HCT116 (cell line): ENCODE results near the gene RBM14. TPM values are rescaled to one million over a fixed set of nuclear protein-coding genes. Genes with fewer than 3 reads are reported as not detected.

Experiments
- ATAC-seq: fragments of 200-7000 bp; cut with Tn5 transposase; 2 replicates; pipeline ENCODE4 v1.9.1; 2020; ENCODE audit warnings: mild to moderate bottlenecking, moderate library complexity
- BruUV-seq: library from RNA; stranded (reverse); fragments of 400-500 nt; replicated peaks from 2 replicates; lab custom pipeline; 2021; lab: Mats Ljungman, UMichigan
- CTCF ChIA-PET: fragments of 300-600 bp; sonication (Branson Sonifier 250); formaldehyde crosslinking; loops from one replicate; lab custom pipeline; 2021; ENCODE audit warnings: antibody characterized with exemption; lab: Charles Lee
- POLR2A ChIA-PET: fragments of 300-600, 350-600 bp; sonication (Branson Sonifier 250); formaldehyde crosslinking; loops from one replicate; lab custom pipeline; 2021; ENCODE audit warnings: antibody characterized with exemption; lab: Charles Lee
- RAD21 ChIA-PET, 2 experiments: fragments of 300-600 bp; sonication (Branson Sonifier 250); formaldehyde crosslinking; loops; one replicate each; lab custom pipeline; 2023; ENCODE audit warnings: low total read pairs in 2 of 2; ENCODE audit not compliant: uncharacterized antibody in 2 of 2, unreplicated experiment in 2 of 2, low non-redundant PET in 1 of 2; lab: Charles Lee
- DNase-seq: peaks from one replicate; pipeline ENCODE4 v3.0.0-alpha.2; 2010; ENCODE audit warnings: low read depth, low spot score
- H2AFZ ChIP-seq: fragments of 200-600 bp; shearing (Covaris generic), sonication (generic); 2 replicates; pipeline ENCODE4 v1.6.1; 2017; ENCODE audit warnings: low read depth, mixed run types, mixed read lengths, antibody characterized with exemption, low read length; ENCODE audit not compliant: poor library complexity, severe bottlenecking
- H3K27ac ChIP-seq: 2 replicates; pipeline ENCODE4 v1.5.1; 2012; ENCODE audit warnings: low read depth, low read length
- H3K27me3 ChIP-seq: fragments of 200-600 bp; sonication (generic); 2 replicates; pipeline ENCODE4 v1.6.1; 2016; ENCODE audit warnings: mixed run types, low read length, mixed read lengths; ENCODE audit not compliant: insufficient read depth
- H3K36me3 ChIP-seq, 2 experiments: fragments of 200-500 bp in 1 of 2; fragments of 200-600 bp in 1 of 2; sonication (Bioruptor generic) in 1 of 2; sonication (generic) in 1 of 2; 2 replicates each; pipeline versions ENCODE4 v1.5.1 to v1.6.1; 2014 to 2016; ENCODE audit warnings: low read length in 2 of 2, inconsistent platforms in 1 of 2, mixed read lengths in 1 of 2, mixed run types in 1 of 2; ENCODE audit not compliant: insufficient read depth in 2 of 2, control insufficient read depth in 1 of 2
- H3K4me1 ChIP-seq, 2 experiments: fragments of 200-600 bp in 1 of 2; sonication (generic) in 1 of 2; 2 replicates each; pipeline versions ENCODE4 v1.5.1 to v1.6.1; 2012 to 2017; ENCODE audit warnings: low read length in 2 of 2, inconsistent platforms in 1 of 2, mild to moderate bottlenecking in 1 of 2, mixed read lengths in 1 of 2, mixed run types in 1 of 2, moderate library complexity in 1 of 2; ENCODE audit not compliant: insufficient read depth in 2 of 2, control insufficient read depth in 1 of 2
- H3K4me2 ChIP-seq: fragments of 200-600 bp; sonication (generic); 2 replicates; pipeline ENCODE4 v1.6.1; 2017; ENCODE audit warnings: mixed run types, low read length, mixed read lengths
- H3K4me3 ChIP-seq, 2 experiments: fragments of 200-600 bp in 1 of 2; sonication (generic) in 1 of 2; replicated peaks in 1 of 2; 2 replicates each; pipeline ENCODE4 v1.5.1; 2011 to 2016; ENCODE audit warnings: low read length in 2 of 2, control low read depth in 1 of 2, low read depth in 1 of 2, mild to moderate bottlenecking in 1 of 2, mixed read lengths in 1 of 2, mixed run types in 1 of 2
- H3K79me2 ChIP-seq: fragments of 200-600 bp; sonication (generic); 2 replicates; pipeline ENCODE4 v1.6.1; 2017; ENCODE audit warnings: mild to moderate bottlenecking, mixed run types, low read length, moderate library complexity, mixed read lengths; ENCODE audit not compliant: insufficient read depth
- H3K9ac ChIP-seq: fragments of 200-600 bp; sonication (generic); 2 replicates; pipeline ENCODE4 v1.6.1; 2016; ENCODE audit warnings: low read length, mixed read lengths
- H3K9me2 ChIP-seq: fragments of 200-600 bp; sonication (generic), shearing (Covaris generic); 2 replicates; pipeline ENCODE4 v1.6.1; 2017; ENCODE audit warnings: mixed run types, mild to moderate bottlenecking, moderate library complexity; ENCODE audit not compliant: insufficient read depth
- H3K9me3 ChIP-seq, 2 experiments: fragments of 200-500 bp in 1 of 2; fragments of 200-600 bp in 1 of 2; sonication (Bioruptor generic) in 1 of 2; sonication (generic) in 1 of 2; 2 replicates each; pipeline ENCODE4 v1.6.1; 2014 to 2017; ENCODE audit warnings: low read length in 2 of 2, mixed read lengths in 2 of 2, inconsistent platforms in 1 of 2, low read depth in 1 of 2, mild to moderate bottlenecking in 1 of 2, mixed run types in 1 of 2, moderate library complexity in 1 of 2; ENCODE audit not compliant: control insufficient read depth in 1 of 2, insufficient read depth in 1 of 2
- H4K20me1 ChIP-seq: fragments of 200-600 bp; sonication (generic), shearing (Covaris generic); 2 replicates; pipeline ENCODE4 v1.6.1; 2017; ENCODE audit warnings: mixed run types, mild to moderate bottlenecking, moderate library complexity; ENCODE audit not compliant: insufficient read depth
- CBX3 ChIP-seq: IDR thresholded peaks from 2 replicates; pipeline ENCODE4 v1.6.1; 2012; ENCODE audit warnings: low read depth
- EZH2phosphoT487 ChIP-seq: fragments of 200-600 bp; IDR thresholded peaks from 2 replicates; pipeline ENCODE4 v1.6.1; 2018; ENCODE audit warnings: antibody characterized with exemption, borderline replicate concordance
- POLR2A ChIP-seq: IDR thresholded peaks from 2 replicates; pipeline ENCODE4 v1.7.0; 2011; ENCODE audit warnings: borderline replicate concordance; ENCODE audit not compliant: insufficient read depth, insufficient read length; ENCODE audit errors: extremely low read depth
- POLR2AphosphoS5 ChIP-seq: IDR thresholded peaks from 2 replicates; pipeline ENCODE4 v1.6.1; 2011; ENCODE audit warnings: mild to moderate bottlenecking, low read depth, low read length, moderate library complexity
- SP1 ChIP-seq: IDR thresholded peaks from 2 replicates; pipeline ENCODE4 v1.6.1; 2012; ENCODE audit warnings: low read depth
- SRF ChIP-seq: IDR thresholded peaks from 2 replicates; pipeline ENCODE4 v1.6.1; 2012; ENCODE audit warnings: low read depth
- ZFX ChIP-seq: fragments of 450-650 bp; IDR thresholded peaks from 2 replicates; pipeline ENCODE4 v1.6.1; 2017
- intact Hi-C: fragments of 100-400 bp; cut with micrococcal nuclease; formaldehyde crosslinking; loops from 2 replicates; pipeline ENCODE4 v1.10.0; 2022
- total RNA-seq: library from RNA; stranded (reverse); gene quantifications from one replicate; pipeline ENCODE4 v1.2.1, GENCODE V29; 2021; ENCODE audit not compliant: unreplicated experiment

The RBM14 gene
- total RNA-seq, 1 experiment from 2014 or later = 95.3 TPM

DNA sequence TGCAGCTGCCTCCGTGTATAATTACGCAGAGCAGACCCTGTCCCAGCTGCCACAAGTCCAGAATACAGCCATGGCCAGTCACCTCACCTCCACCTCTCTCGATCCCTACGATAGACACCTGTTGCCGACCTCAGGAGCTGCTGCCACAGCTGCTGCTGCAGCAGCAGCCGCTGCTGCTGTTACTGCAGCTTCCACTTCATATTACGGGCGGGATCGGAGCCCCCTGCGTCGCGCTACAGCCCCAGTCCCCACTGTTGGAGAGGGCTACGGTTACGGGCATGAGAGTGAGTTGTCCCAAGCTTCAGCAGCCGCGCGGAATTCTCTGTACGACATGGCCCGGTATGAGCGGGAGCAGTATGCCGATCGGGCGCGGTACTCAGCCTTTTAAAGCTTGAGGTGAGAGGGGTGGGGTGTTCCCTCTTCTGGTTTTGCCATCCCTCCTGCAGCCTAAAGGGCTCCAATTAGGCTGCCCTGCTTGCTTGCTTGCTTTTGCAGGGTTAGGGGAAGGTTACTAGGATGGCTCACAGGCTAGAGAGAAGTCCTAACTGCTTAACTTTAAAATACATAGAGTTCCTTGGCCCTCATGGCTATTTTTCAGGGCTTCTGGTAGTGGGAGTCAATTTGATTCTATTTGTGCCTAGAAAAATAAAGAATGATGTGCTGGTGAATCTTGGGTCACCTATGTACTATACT is 27.5 kb downstream of the RBM14 start:
- no peak overlapping the region for H3K9ac ChIP-seq
- H3K4me3 ChIP-seq = no peak overlapping the region
- peaks cover 52% of the 10 kb centered on the region for H4K20me1 ChIP-seq
- intact Hi-C loops = no loop called here
- peaks cover 74 to 86% of the 10 kb centered on the region in 2 experiments for H3K36me3 ChIP-seq
- BruUV-seq = no TSS peak
- no peaks in the 10 kb centered on the region for H3K27me3 ChIP-seq
- peaks cover 100% of the 10 kb centered on the region for H3K79me2 ChIP-seq
- H3K4me2 ChIP-seq = no peak overlapping the region
- peaks cover 0 to 9% of the 10 kb centered on the region in 2 experiments; a peak in 1 of 4 replicates for H3K4me1 ChIP-seq
- RAD21 ChIA-PET = no interaction called here
- POLR2A ChIA-PET = no interaction called here
- TF ChIP-seq POLR2A = no peak
- no peak for TF ChIP-seq POLR2AphosphoS5
- TF ChIP-seq CBX3 = no peak
- no peak for TF ChIP-seq SP1
- TF ChIP-seq ZFX = no peak
- no peak for TF ChIP-seq SRF
- CTCF ChIA-PET = no interaction called here
- H3K27ac ChIP-seq = no peak overlapping the region
- ATAC-seq (no peak), DNase-seq (no peak)
- no peak overlapping the region for H2AFZ ChIP-seq
- no peaks in the 10 kb centered on the region for H3K9me3 ChIP-seq
- no peaks in the 10 kb centered on the region for H3K9me2 ChIP-seq

DNA sequence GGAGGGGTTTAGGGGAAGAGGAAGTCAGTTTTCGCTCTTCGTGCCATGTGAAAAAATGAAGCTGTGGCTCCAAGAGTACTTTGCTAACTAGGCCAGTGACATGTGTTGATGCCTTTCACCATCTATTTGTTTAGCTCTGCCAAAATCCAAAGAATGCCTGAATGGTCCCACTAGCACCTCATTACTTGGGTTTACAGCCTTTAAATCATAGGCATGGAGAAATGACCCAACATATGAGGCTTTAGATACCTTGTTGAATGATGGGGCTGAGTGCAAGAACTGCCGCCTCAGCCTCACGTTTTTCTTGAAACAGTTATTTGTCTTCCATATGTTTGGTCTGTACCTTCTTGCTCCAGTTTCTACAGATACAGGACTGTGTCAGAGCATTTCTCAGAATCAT is 30.4 kb downstream of the RBM14 start:
- H3K9me3 ChIP-seq = no peaks in the 10 kb centered on the region
- TF ChIP-seq EZH2phosphoT487 (no peak), SRF (no peak), ZFX (no peak)
- ChIA-PET CTCF (no interaction called here), POLR2A (interaction anchor here (2.0 kb wide), 1 partner anchor 9 kb away, joined by 6 read pairs; the partner anchor contains the start of gene RBM4), RAD21 (no interaction called here)
- no peak overlapping the region for H3K4me2 ChIP-seq
- ATAC-seq (no peak), DNase-seq (no peak)
- H2AFZ ChIP-seq = no peak overlapping the region
- peaks cover 0 to 3% of the 10 kb centered on the region in 2 experiments; a peak in 1 of 4 replicates for H3K4me1 ChIP-seq
- no peak overlapping the region for H3K4me3 ChIP-seq
- intact Hi-C loops = no loop called here
- H3K27me3 ChIP-seq = no peaks in the 10 kb centered on the region
- H3K9ac ChIP-seq = no peak overlapping the region
- peaks cover 28% of the 10 kb centered on the region for H4K20me1 ChIP-seq
- no TSS peak for BruUV-seq
- H3K27ac ChIP-seq = no peak overlapping the region
- H3K9me2 ChIP-seq = no peaks in the 10 kb centered on the region
- H3K79me2 ChIP-seq = peaks cover 100% of the 10 kb centered on the region
- H3K36me3 ChIP-seq = peaks cover 67 to 80% of the 10 kb centered on the region in 2 experiments
